HUES48 (cell line): Measurements from ENCODE around the gene ACTR3.

ENCODE experiments used
- H3K27ac ChIP-seq: one replicate; pipeline ENCODE4 v1.7.0; 2013; ENCODE audit warnings: low read depth, low read length, inconsistent platforms
- H3K27me3 ChIP-seq: 2 replicates; pipeline ENCODE4 v1.6.1; 2013; ENCODE audit warnings: mild to moderate bottlenecking, low read length; ENCODE audit not compliant: control insufficient read depth, insufficient read depth
- H3K36me3 ChIP-seq: 2 replicates; pipeline ENCODE4 v1.6.1; 2013; ENCODE audit warnings: low read length; ENCODE audit not compliant: control insufficient read depth, insufficient read depth
- H3K4me1 ChIP-seq: 2 replicates; pipeline ENCODE4 v1.6.1; 2013; ENCODE audit warnings: mild to moderate bottlenecking, low read length; ENCODE audit not compliant: control insufficient read depth, insufficient read depth
- H3K4me3 ChIP-seq: 2 replicates; pipeline ENCODE4 v1.5.1; 2013; ENCODE audit warnings: mild to moderate bottlenecking, low read depth, low read length
- H3K9ac ChIP-seq: 2 replicates; pipeline ENCODE4 v1.6.1; 2013; ENCODE audit warnings: mild to moderate bottlenecking, low read depth, low read length, moderate library complexity
- H3K9me3 ChIP-seq: 2 replicates; pipeline ENCODE4 v1.6.1; 2013; ENCODE audit warnings: low read length; ENCODE audit not compliant: control insufficient read depth, insufficient read depth

Gene ACTR3

GRCh38 chr2:113854208-113854607 lies 35.7 kb upstream of the ACTR3 start:
- no peak overlapping the region for H3K9ac ChIP-seq
- H3K27me3 ChIP-seq, result no peaks in the 10 kb centered on the region
- no peaks in the 10 kb centered on the region for H3K9me3 ChIP-seq
- H3K27ac ChIP-seq, result no peak overlapping the region
- no peak overlapping the region for H3K4me3 ChIP-seq
- H3K36me3 ChIP-seq, result no peaks in the 10 kb centered on the region
- H3K4me1 ChIP-seq, result no peaks in the 10 kb centered on the region

GRCh38 chr2:113854970-113855740 lies 34.7 kb upstream of the ACTR3 start:
- Histone ChIP-seq H3K27me3 (no peaks in the 10 kb centered on the region), H3K9ac (no peak overlapping the region), H3K9me3 (no peaks in the 10 kb centered on the region), H3K4me3 (no peak overlapping the region), H3K36me3 (no peaks in the 10 kb centered on the region), H3K27ac (no peak overlapping the region), H3K4me1 (no peaks in the 10 kb centered on the region)

GRCh38 chr2:113857464-113857863 lies 32.4 kb upstream of the ACTR3 start:
- Histone ChIP-seq H3K9me3 (no peaks in the 10 kb centered on the region), H3K9ac (no peak overlapping the region), H3K4me3 (no peak overlapping the region), H3K4me1 (no peaks in the 10 kb centered on the region), H3K36me3 (no peaks in the 10 kb centered on the region), H3K27me3 (no peaks in the 10 kb centered on the region), H3K27ac (no peak overlapping the region)

- no peak overlapping the region for H3K9ac ChIP-seq
- H3K27ac ChIP-seq, result no peak overlapping the region
- no peak overlapping the region for H3K4me3 ChIP-seq
Observed at GRCh38 chr2:113858764-113859163, 31.1 kb upstream of the ACTR3 start.

GRCh38 chr2:113861740-113862139 lies 28.1 kb upstream of the ACTR3 start:
- Histone ChIP-seq H3K9me3 (no peaks in the 10 kb centered on the region), H3K4me3 (no peak overlapping the region), H3K4me1 (no peaks in the 10 kb centered on the region), H3K27ac (no peak overlapping the region), H3K9ac (no peak overlapping the region), H3K36me3 (no peaks in the 10 kb centered on the region), H3K27me3 (peaks cover 19% of the 10 kb centered on the region)

More at GRCh38 chr2:113858764-113859163, 31.1 kb upstream of the ACTR3 start:
- Histone ChIP-seq H3K4me1 (no peaks in the 10 kb centered on the region), H3K27me3 (peaks cover 6% of the 10 kb centered on the region; the same call in 1 of the 2 replicates), H3K9me3 (no peaks in the 10 kb centered on the region), H3K36me3 (no peaks in the 10 kb centered on the region)

GRCh38 chr2:113863144-113863543 lies 26.7 kb upstream of the ACTR3 start:
- Histone ChIP-seq H3K4me1 (no peaks in the 10 kb centered on the region), H3K27me3 (peaks cover 28% of the 10 kb centered on the region)

GRCh38 chr2:113867571-113867970 lies 22.3 kb upstream of the ACTR3 start:
- Histone ChIP-seq H3K27me3 (peaks cover 32% of the 10 kb centered on the region), H3K9me3 (no peaks in the 10 kb centered on the region), H3K36me3 (no peaks in the 10 kb centered on the region), H3K4me3 (no peak overlapping the region), H3K9ac (no peak overlapping the region), H3K27ac (no peak overlapping the region), H3K4me1 (no peaks in the 10 kb centered on the region)

More at GRCh38 chr2:113863144-113863543, 26.7 kb upstream of the ACTR3 start:
- no peaks in the 10 kb centered on the region for H3K36me3 ChIP-seq
- no peak overlapping the region for H3K27ac ChIP-seq
- no peak overlapping the region for H3K9ac ChIP-seq
- no peak overlapping the region for H3K4me3 ChIP-seq
- H3K9me3 ChIP-seq, result no peaks in the 10 kb centered on the region

GRCh38 chr2:113869253-113869652 lies 20.6 kb upstream of the ACTR3 start:
- Histone ChIP-seq H3K4me1 (no peaks in the 10 kb centered on the region), H3K9ac (no peak overlapping the region), H3K9me3 (no peaks in the 10 kb centered on the region), H3K4me3 (no peak overlapping the region), H3K27ac (no peak overlapping the region), H3K27me3 (peaks cover 25% of the 10 kb centered on the region), H3K36me3 (no peaks in the 10 kb centered on the region)

- peaks cover 5% of the 10 kb centered on the region; the same call in 1 of the 2 replicates for H3K4me1 ChIP-seq
- H3K27me3 ChIP-seq, result peaks cover 12% of the 10 kb centered on the region
- no peak overlapping the region for H3K4me3 ChIP-seq
- H3K9ac ChIP-seq, result no peak overlapping the region
- no peaks in the 10 kb centered on the region for H3K9me3 ChIP-seq
- H3K36me3 ChIP-seq, result no peaks in the 10 kb centered on the region
- no peak overlapping the region for H3K27ac ChIP-seq
Observed at GRCh38 chr2:113872201-113872600, 17.7 kb upstream of the ACTR3 start.

GRCh38 chr2:113873867-113874266 lies 16.0 kb upstream of the ACTR3 start:
- no peaks in the 10 kb centered on the region for H3K36me3 ChIP-seq
- H3K27me3 ChIP-seq, result 0 out of 2 replicates have a peak, but pooled peaks cover 3% of the 10 kb centered on the region
- peaks cover 5% of the 10 kb centered on the region; the same call in 1 of the 2 replicates for H3K4me1 ChIP-seq
- H3K9me3 ChIP-seq, result no peaks in the 10 kb centered on the region
- no peak overlapping the region for H3K4me3 ChIP-seq
- H3K9ac ChIP-seq, result no peak overlapping the region
- H3K27ac ChIP-seq, result no peak overlapping the region

- no peaks in the 10 kb centered on the region for H3K9me3 ChIP-seq
- H3K4me3 ChIP-seq, result no peak overlapping the region
- no peak overlapping the region for H3K27ac ChIP-seq
- peaks cover 5% of the 10 kb centered on the region; the same call in 1 of the 2 replicates for H3K4me1 ChIP-seq
- H3K36me3 ChIP-seq, result no peaks in the 10 kb centered on the region
- no peak overlapping the region for H3K9ac ChIP-seq
- 0 out of 2 replicates have a peak, but pooled peaks cover 3% of the 10 kb centered on the region for H3K27me3 ChIP-seq
Observed at GRCh38 chr2:113875135-113875534, 14.8 kb upstream of the ACTR3 start.
